IMR-90 (cell line): ENCODE results near the gene PRKN.

Experiments
- CEBPB ChIP-seq: IDR thresholded peaks from 2 replicates; pipeline ENCODE4 v1.6.1; 2012; ENCODE audit warnings: low read depth, low read length, improper control_type of control experiment
- CHD1 ChIP-seq: IDR thresholded peaks from 2 replicates; pipeline ENCODE4 v1.6.1; 2012; ENCODE audit warnings: low read depth, low read length, improper control_type of control experiment
- ELK1 ChIP-seq: fragments of 150-350 bp; IDR thresholded peaks from 2 replicates; pipeline ENCODE4 v1.6.1; 2016; ENCODE audit warnings: low read depth, mild to moderate bottlenecking, low read length, moderate library complexity, borderline replicate concordance
- FOS ChIP-seq: fragments of 150-350 bp; IDR thresholded peaks from 2 replicates; pipeline ENCODE4 v1.6.1; 2016; ENCODE audit warnings: low read depth, low read length
- MAFK ChIP-seq: IDR thresholded peaks from 2 replicates; pipeline ENCODE4 v1.6.1; 2012; ENCODE audit warnings: low read depth, low read length, improper control_type of control experiment
- MXI1 ChIP-seq: IDR thresholded peaks from 2 replicates; pipeline ENCODE4 v1.6.1; 2012; ENCODE audit warnings: low read depth, mild to moderate bottlenecking, low read length, moderate library complexity, borderline replicate concordance
- NFE2L2 ChIP-seq: fragments of 150-350 bp; IDR thresholded peaks from 2 replicates; pipeline ENCODE4 v1.6.1; 2016; ENCODE audit warnings: low read depth, mild to moderate bottlenecking, low read length
- POLR2A ChIP-seq: IDR thresholded peaks from 2 replicates; pipeline ENCODE4 v1.6.1; 2012; ENCODE audit warnings: mild to moderate bottlenecking, low read depth, low read length
- RAD21 ChIP-seq: IDR thresholded peaks from 2 replicates; pipeline ENCODE4 v1.6.1; 2012; ENCODE audit warnings: low read length, improper control_type of control experiment
- RCOR1 ChIP-seq: IDR thresholded peaks from 2 replicates; pipeline ENCODE4 v1.6.1; 2012; ENCODE audit warnings: mild to moderate bottlenecking, low read length, improper control_type of control experiment; ENCODE audit not compliant: insufficient replicate concordance
- RFX5 ChIP-seq: IDR thresholded peaks from 2 replicates; pipeline ENCODE4 v1.8.0; 2012; ENCODE audit warnings: low read depth, mild to moderate bottlenecking, low read length, moderate library complexity
- SMC3 ChIP-seq: fragments of 150-350 bp; IDR thresholded peaks from 2 replicates; pipeline ENCODE4 v1.6.1; 2016; ENCODE audit warnings: low read depth, mild to moderate bottlenecking, antibody characterized with exemption, low read length, moderate library complexity
- USF2 ChIP-seq: fragments of 150-350 bp; IDR thresholded peaks from 2 replicates; pipeline ENCODE4 v1.6.1; 2017; ENCODE audit warnings: mild to moderate bottlenecking, antibody characterized with exemption, low read length, low read depth
- TF ChIP-seq, protein P1 (sequence below): conservative IDR thresholded peaks from 2 replicates; pipeline ENCODE4 v1.5.1; 2012; ENCODE audit warnings: mild to moderate bottlenecking, low read depth, low read length, improper control_type of control experiment

DNA sequence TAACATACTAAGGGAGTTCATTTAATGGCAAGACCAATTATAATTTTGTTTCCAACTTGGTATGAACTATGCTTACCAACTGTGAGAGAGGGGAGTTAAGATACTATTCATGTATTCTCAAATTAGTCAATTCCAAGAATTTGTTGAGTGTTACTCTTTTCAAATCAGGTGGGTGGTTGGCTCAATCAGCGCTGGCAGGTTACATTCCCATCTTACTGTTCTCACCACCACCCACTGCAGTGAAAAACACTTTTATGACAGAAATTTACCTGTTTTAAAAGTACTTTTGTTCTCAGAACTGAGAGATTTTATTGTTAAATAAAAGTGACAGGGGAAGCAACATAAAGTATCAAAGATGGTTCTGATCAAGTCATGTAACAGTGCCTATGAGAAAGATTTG lies 642.0 kb downstream of the PRKN start:
- TF ChIP-seq, protein P1, sequence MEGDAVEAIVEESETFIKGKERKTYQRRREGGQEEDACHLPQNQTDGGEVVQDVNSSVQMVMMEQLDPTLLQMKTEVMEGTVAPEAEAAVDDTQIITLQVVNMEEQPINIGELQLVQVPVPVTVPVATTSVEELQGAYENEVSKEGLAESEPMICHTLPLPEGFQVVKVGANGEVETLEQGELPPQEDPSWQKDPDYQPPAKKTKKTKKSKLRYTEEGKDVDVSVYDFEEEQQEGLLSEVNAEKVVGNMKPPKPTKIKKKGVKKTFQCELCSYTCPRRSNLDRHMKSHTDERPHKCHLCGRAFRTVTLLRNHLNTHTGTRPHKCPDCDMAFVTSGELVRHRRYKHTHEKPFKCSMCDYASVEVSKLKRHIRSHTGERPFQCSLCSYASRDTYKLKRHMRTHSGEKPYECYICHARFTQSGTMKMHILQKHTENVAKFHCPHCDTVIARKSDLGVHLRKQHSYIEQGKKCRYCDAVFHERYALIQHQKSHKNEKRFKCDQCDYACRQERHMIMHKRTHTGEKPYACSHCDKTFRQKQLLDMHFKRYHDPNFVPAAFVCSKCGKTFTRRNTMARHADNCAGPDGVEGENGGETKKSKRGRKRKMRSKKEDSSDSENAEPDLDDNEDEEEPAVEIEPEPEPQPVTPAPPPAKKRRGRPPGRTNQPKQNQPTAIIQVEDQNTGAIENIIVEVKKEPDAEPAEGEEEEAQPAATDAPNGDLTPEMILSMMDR = no peak
- no peak for TF ChIP-seq POLR2A
- no peak for TF ChIP-seq RFX5
- TF ChIP-seq CEBPB = no peak
- no peak for TF ChIP-seq RAD21
- TF ChIP-seq SMC3 = no peak
- no peak for TF ChIP-seq MAFK
- TF ChIP-seq USF2 = no peak
- no peak for TF ChIP-seq CHD1
- TF ChIP-seq RCOR1 = no peak
- TF ChIP-seq MXI1 = no peak
- no peak for TF ChIP-seq ELK1
- no peak for TF ChIP-seq NFE2L2
- no peak for TF ChIP-seq FOS
